ENCODE data around the gene PRPF40A.

DNA sequence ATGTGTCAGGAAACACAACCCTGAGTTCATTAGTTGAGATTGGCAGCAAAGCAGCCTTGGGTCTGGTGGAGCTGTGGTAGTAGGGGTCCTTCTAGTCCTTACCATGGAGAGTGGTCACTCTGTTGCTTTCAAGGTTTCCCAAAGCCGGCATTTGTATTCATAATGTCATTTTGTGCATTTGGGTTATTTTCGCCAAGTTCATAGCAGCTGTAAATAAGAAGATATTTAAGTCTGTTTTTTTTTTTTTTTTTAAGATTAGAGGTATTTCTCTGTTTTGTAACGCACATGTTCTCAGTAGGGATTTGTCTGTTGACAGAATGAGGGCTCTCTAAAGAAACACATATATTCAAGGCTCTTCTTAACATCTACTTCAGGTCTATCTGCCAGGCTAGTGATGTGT lies 114.1 kb downstream of the PRPF40A start:
- no peak for TF ChIP-seq GATA2 (IDR thresholded peaks at IDR 0.05; ENCODE audit: low read depth, low read length)
- no peak for TF ChIP-seq GATA3 (IDR thresholded peaks at IDR 0.05; ENCODE audit: low read depth, low read length)
